Fibroblast of villous mesenchyme (primary cell): Measurements from ENCODE around the gene SPATC1L. TPM values are rescaled to one million over a fixed set of nuclear protein-coding genes. Genes with fewer than 3 reads are reported as not detected.

Source experiments
- DNase-seq: peaks from one replicate; pipeline ENCODE4 v3.0.0-alpha.2; 2010; ENCODE audit warnings: low read depth
- H3K4me3 ChIP-seq: 2 replicates; pipeline ENCODE4 v1.5.1; 2011; ENCODE audit warnings: low read depth, mild to moderate bottlenecking, low read length
- CTCF ChIP-seq: IDR thresholded peaks from 2 replicates; pipeline ENCODE4 v1.5.1; 2012; ENCODE audit warnings: low read depth, mild to moderate bottlenecking, low read length; ENCODE audit not compliant: insufficient read depth
- total RNA-seq: library from RNA; depleted of rRNA; stranded (reverse); fragments of >200 nt; gene quantifications from 2 replicates; pipeline ENCODE4 v1.2.3, GENCODE V29; 2012

Gene SPATC1L
- 5.8 and 9.5 TPM in 2 replicates for total RNA-seq

DNA sequence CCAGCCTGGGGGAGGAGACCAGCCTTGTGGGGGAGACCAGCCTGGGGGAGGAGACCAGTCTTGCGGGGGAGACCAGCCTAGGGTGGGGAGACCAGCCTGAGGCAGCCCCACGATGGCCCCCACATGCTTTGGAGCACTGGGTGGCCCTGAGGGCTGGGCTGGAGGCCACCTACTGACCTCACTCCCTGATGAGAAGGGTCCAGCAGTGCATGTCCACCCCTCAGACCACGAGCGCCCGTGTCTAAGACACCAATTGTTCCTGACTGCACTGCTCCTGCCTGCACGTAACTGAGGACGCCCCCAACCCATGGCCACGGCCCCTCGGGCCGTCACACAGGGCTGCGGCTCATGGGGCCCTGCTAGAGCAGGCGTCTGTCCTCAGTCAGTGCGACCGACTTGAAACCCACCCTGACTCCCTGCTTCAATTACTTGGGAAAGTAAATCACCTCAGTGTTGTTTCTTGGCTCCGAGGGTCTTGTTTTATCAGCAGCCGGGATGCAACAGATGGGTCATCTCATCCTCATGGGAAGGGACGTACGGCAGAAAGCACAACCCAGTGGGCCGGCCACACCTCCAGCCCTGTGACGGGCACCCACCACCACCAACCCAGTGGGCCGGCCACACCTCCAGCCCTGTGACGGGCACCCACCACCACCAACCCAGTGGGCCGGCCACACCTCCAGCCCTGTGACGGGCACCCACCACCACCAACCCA lies at the start of gene SPATC1L:
Gene SPATC1L (minus strand): TSS at position 550 of the 715 bp plus-strand sequence. CDS start 1,643 bp downstream, outside the sequence.
- peak; percentile 83 for DNase-seq
- H3K4me3 ChIP-seq, result peak within 1 kb of the TSS; percentile 81
- no peak for TF ChIP-seq CTCF

- TF ChIP-seq CTCF, result no peak
- peak overlapping the region; percentile 70 for H3K4me3 ChIP-seq
- DNase-seq, result no peak
Observed at GRCh38 chr21:46229923-46230260, 45.6 kb upstream of the SPATC1L start.

DNA sequence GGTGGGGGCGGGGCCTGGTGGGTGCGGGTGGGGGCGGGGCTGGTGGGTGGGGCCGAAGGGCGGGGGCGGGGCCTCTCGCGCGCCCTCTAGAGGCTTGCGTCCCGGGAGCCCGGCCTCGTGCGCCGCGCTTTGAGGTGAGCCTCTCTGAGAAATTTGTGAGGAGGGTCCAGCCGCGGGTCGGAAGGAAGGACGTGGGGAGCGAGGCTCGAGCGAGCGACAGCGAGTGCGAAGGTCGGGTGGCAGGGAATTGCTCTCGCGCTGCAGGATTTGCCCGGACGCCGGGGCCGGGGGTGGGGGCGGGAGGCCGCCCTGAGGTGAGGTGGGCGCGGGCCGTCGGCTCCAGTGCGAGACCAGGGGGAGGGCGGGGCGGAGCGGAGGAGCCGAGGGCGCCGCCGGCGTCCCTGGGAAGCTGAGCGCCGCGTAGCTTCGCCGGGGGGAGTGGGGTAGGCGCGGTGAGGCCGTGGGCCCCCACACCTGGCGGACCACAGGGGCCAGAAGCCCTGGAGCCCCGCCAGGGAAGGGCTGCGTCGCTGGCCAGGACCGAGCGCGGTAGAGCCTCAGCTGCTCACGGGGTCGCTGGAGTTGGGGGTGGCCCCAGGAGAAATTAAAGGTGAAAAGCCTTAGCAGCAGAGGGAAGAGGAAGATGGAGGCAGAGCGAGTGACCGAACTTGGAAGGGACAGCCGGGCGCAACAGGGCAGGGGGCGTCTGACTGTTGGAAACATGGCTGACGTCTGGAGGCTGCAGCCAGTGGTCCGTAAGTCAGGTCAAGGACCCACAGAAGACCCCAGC lies 45.1 kb upstream of the SPATC1L start:
- peak overlapping the region; percentile 70 for H3K4me3 ChIP-seq
- peak; percentile 36 for TF ChIP-seq CTCF
- DNase-seq, result no peak

- TF ChIP-seq CTCF, result no peak
- DNase-seq, result peak; percentile 99
- H3K4me3 ChIP-seq, result peak within 1 kb of the TSS; percentile 85
Observed at GRCh38 chr21:46228345-46229051, 44.2 kb upstream of the SPATC1L start, which contains the start of gene LSS. Gene LSS (minus strand): TSS chr21:46228774. CDS start chr21:46228745, 29 bp downstream.

- peak overlapping the region; percentile 85 for H3K4me3 ChIP-seq
- DNase-seq, result peak; percentile 34
- no peak for TF ChIP-seq CTCF
Observed at GRCh38 chr21:46227811-46228344, 43.6 kb upstream of the SPATC1L start.

DNA sequence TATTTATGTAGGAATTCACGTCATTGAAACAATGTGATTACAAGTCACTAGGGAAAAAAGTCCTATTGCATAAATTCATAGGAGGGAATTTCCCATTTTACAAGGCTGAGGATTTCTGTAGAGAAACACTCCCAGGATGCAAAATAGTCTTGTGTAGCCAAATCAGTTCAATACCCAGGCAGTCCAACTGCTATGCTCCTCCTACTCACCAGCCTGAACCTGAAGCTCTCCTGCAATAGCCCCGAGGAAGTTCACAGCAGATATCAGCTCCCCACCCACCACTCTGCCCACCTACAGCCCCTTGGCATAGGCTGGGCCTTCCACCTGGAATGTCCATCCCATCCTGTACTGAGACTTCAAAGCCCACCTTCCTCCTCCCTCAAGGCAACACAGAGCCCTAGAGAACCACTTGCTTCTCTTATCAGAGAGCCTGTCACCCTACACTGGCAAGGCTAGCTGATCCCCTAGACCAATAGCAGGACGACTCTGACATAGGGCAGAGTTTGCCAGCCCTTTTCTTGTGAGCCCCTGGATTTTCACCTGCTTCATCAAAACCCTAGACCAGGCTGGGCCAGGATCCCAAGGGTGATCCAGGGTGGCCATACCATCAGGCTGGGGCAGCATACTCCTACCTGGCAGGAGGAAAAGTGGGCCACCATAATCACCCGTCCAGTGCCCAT lies 42.8 kb upstream of the SPATC1L start:
- TF ChIP-seq CTCF, result no peak
- DNase-seq, result peak; percentile 82
- peak overlapping the region; percentile 85 for H3K4me3 ChIP-seq
